Measurements from ENCODE around the gene JAZF1.

The JAZF1 gene

GRCh38 chr7:28136420-28136819, 44.2 kb downstream of the JAZF1 start:
- Histone ChIP-seq H3K4me2 (ENCODE audit: low read length, poor library complexity, severe bottlenecking) (no peak overlapping the region), H3K18ac (ENCODE audit: low read depth in 1 of 2, low read length in 2 of 2) (no peak overlapping the region), H3K9ac (ENCODE audit: low read length) (no peak overlapping the region), H3K36me3 (ENCODE audit: control insufficient read depth in 1 of 2, insufficient read depth in 2 of 2, low read depth in 1 of 2, low read length in 2 of 2) (peaks cover 2 to 5% of the 10 kb centered on the region in 2 experiments), H3K4me1 (ENCODE audit: control insufficient read depth, insufficient read depth, low read depth, low read length) (peaks cover 6% of the 10 kb centered on the region), H2BK5ac (ENCODE audit: low read depth, low read length, poor library complexity, severe bottlenecking) (no peak overlapping the region), H3K79me1 (replicated peaks; ENCODE audit: low read length, poor library complexity, severe bottlenecking) (peaks cover 36% of the 10 kb centered on the region), H3K4me3 (ENCODE audit: insufficient read depth in 1 of 2, low read depth in 1 of 2, low read length in 2 of 2) (no peak overlapping the region), H2BK12ac (ENCODE audit: low read length in 2 of 2) (no peak overlapping the region), H3K4ac (ENCODE audit: low read depth in 1 of 2, low read length in 2 of 2) (no peak overlapping the region), H3K9me3 (ENCODE audit: control insufficient read depth, low read length) (no peaks in the 10 kb centered on the region), H3K23ac (ENCODE audit: low read length in 2 of 2) (no peak overlapping the region), H2BK120ac (ENCODE audit: low read depth, low read length) (no peak overlapping the region), H4K91ac (ENCODE audit: low read length) (no peak overlapping the region), H2AFZ (ENCODE audit: low read depth, low read length) (no peak overlapping the region), H2AK5ac (ENCODE audit: low read length, severe bottlenecking) (no peak overlapping the region), H3K27me3 (ENCODE audit: control insufficient read depth in 1 of 2, insufficient read depth in 1 of 2, low read length in 2 of 2) (no peaks in the 10 kb centered on the region), H2BK15ac (ENCODE audit: low read depth, poor library complexity, severe bottlenecking) (no peak overlapping the region), H4K8ac (ENCODE audit: low read length) (no peak overlapping the region), H3K14ac (ENCODE audit: low read length in 2 of 2) (no peak overlapping the region), H3K27ac (ENCODE audit: low read length, poor library complexity, severe bottlenecking) (no peak overlapping the region)
- no peak for DNase-seq
- 50% methylated on average over 2 of the region's 3 CpGs for WGBS

GRCh38 chr7:28135760-28136159, 44.8 kb downstream of the JAZF1 start:
- Histone ChIP-seq H3K4me2 (ENCODE audit: low read length, poor library complexity, severe bottlenecking) (no peak overlapping the region), H3K36me3 (ENCODE audit: control insufficient read depth in 1 of 2, insufficient read depth in 2 of 2, low read depth in 1 of 2, low read length in 2 of 2) (peaks cover 2 to 5% of the 10 kb centered on the region in 2 experiments), H3K4me1 (ENCODE audit: control insufficient read depth, insufficient read depth, low read depth, low read length) (peaks cover 6% of the 10 kb centered on the region), H3K18ac (ENCODE audit: low read depth in 1 of 2, low read length in 2 of 2) (no peak overlapping the region), H3K23ac (ENCODE audit: low read length in 2 of 2) (no peak overlapping the region), H3K4me3 (ENCODE audit: insufficient read depth in 1 of 2, low read depth in 1 of 2, low read length in 2 of 2) (no peak overlapping the region), H2AK5ac (ENCODE audit: low read length, severe bottlenecking) (no peak overlapping the region), H2BK12ac (ENCODE audit: low read length in 2 of 2) (no peak overlapping the region), H3K9me3 (ENCODE audit: control insufficient read depth, low read length) (no peaks in the 10 kb centered on the region), H3K79me1 (replicated peaks; ENCODE audit: low read length, poor library complexity, severe bottlenecking) (peaks cover 36% of the 10 kb centered on the region), H3K27ac (ENCODE audit: low read length, poor library complexity, severe bottlenecking) (no peak overlapping the region), H3K9ac (ENCODE audit: low read length) (no peak overlapping the region), H2BK5ac (ENCODE audit: low read depth, low read length, poor library complexity, severe bottlenecking) (no peak overlapping the region), H3K27me3 (ENCODE audit: control insufficient read depth in 1 of 2, insufficient read depth in 1 of 2, low read length in 2 of 2) (no peaks in the 10 kb centered on the region), H4K91ac (ENCODE audit: low read length) (no peak overlapping the region), H3K14ac (ENCODE audit: low read length in 2 of 2) (no peak overlapping the region), H4K8ac (ENCODE audit: low read length) (no peak overlapping the region), H2BK120ac (ENCODE audit: low read depth, low read length) (no peak overlapping the region), H3K4ac (ENCODE audit: low read depth in 1 of 2, low read length in 2 of 2) (no peak overlapping the region), H2AFZ (ENCODE audit: low read depth, low read length) (no peak overlapping the region), H2BK15ac (ENCODE audit: low read depth, poor library complexity, severe bottlenecking) (no peak overlapping the region)
- 98% methylated on average over 3 of the region's 3 CpGs for WGBS
- DNase-seq: no peak

GRCh38 chr7:28135315-28135714, 45.3 kb downstream of the JAZF1 start:
- H3K9me3 ChIP-seq (ENCODE audit: control insufficient read depth, low read length): no peaks in the 10 kb centered on the region
- no peak overlapping the region for H2BK5ac ChIP-seq (ENCODE audit: low read depth, low read length, poor library complexity, severe bottlenecking)
- DNase-seq: no peak
- H2BK120ac ChIP-seq (ENCODE audit: low read depth, low read length): no peak overlapping the region
- H3K36me3 ChIP-seq (ENCODE audit: control insufficient read depth in 1 of 2, insufficient read depth in 2 of 2, low read depth in 1 of 2, low read length in 2 of 2): peaks cover 2 to 5% of the 10 kb centered on the region in 2 experiments
- H3K4me2 ChIP-seq (ENCODE audit: low read length, poor library complexity, severe bottlenecking): no peak overlapping the region
- H3K4me1 ChIP-seq (ENCODE audit: control insufficient read depth, insufficient read depth, low read depth, low read length): peaks cover 6% of the 10 kb centered on the region
- H3K27me3 ChIP-seq (ENCODE audit: control insufficient read depth in 1 of 2, insufficient read depth in 1 of 2, low read length in 2 of 2): no peaks in the 10 kb centered on the region
- H3K23ac ChIP-seq (ENCODE audit: low read length in 2 of 2): no peak overlapping the region
- H3K14ac ChIP-seq (ENCODE audit: low read length in 2 of 2): no peak overlapping the region
- no peak overlapping the region for H2AFZ ChIP-seq (ENCODE audit: low read depth, low read length)
- H3K4me3 ChIP-seq (ENCODE audit: insufficient read depth in 1 of 2, low read depth in 1 of 2, low read length in 2 of 2): no peak overlapping the region
- no peak overlapping the region for H3K9ac ChIP-seq (ENCODE audit: low read length)
- H2AK5ac ChIP-seq (ENCODE audit: low read length, severe bottlenecking): no peak overlapping the region
- H3K4ac ChIP-seq (ENCODE audit: low read depth in 1 of 2, low read length in 2 of 2): no peak overlapping the region
- no peak overlapping the region for H2BK15ac ChIP-seq (ENCODE audit: low read depth, poor library complexity, severe bottlenecking)
- H4K91ac ChIP-seq (ENCODE audit: low read length): no peak overlapping the region
- H3K27ac ChIP-seq (ENCODE audit: low read length, poor library complexity, severe bottlenecking): no peak overlapping the region
- no peak overlapping the region for H3K18ac ChIP-seq (ENCODE audit: low read depth in 1 of 2, low read length in 2 of 2)
- no peak overlapping the region for H2BK12ac ChIP-seq (ENCODE audit: low read length in 2 of 2)
- H3K79me1 ChIP-seq (replicated peaks; ENCODE audit: low read length, poor library complexity, severe bottlenecking): peaks cover 38% of the 10 kb centered on the region
- no peak overlapping the region for H4K8ac ChIP-seq (ENCODE audit: low read length)
- WGBS: 100% methylated on average over 3 of the region's 4 CpGs

GRCh38 chr7:28133872-28134271, 46.7 kb downstream of the JAZF1 start:
- Histone ChIP-seq H3K9ac (ENCODE audit: low read length) (no peak overlapping the region), H2BK5ac (ENCODE audit: low read depth, low read length, poor library complexity, severe bottlenecking) (no peak overlapping the region), H3K36me3 (ENCODE audit: control insufficient read depth in 1 of 2, insufficient read depth in 2 of 2, low read depth in 1 of 2, low read length in 2 of 2) (peaks cover 2 to 5% of the 10 kb centered on the region in 2 experiments), H3K18ac (ENCODE audit: low read depth in 1 of 2, low read length in 2 of 2) (no peak overlapping the region), H4K8ac (ENCODE audit: low read length) (no peak overlapping the region), H3K4ac (ENCODE audit: low read depth in 1 of 2, low read length in 2 of 2) (no peak overlapping the region), H4K91ac (ENCODE audit: low read length) (no peak overlapping the region), H3K23ac (ENCODE audit: low read length in 2 of 2) (no peak overlapping the region), H2BK12ac (ENCODE audit: low read length in 2 of 2) (no peak overlapping the region), H2BK15ac (ENCODE audit: low read depth, poor library complexity, severe bottlenecking) (no peak overlapping the region), H3K4me2 (ENCODE audit: low read length, poor library complexity, severe bottlenecking) (no peak overlapping the region), H3K4me3 (ENCODE audit: insufficient read depth in 1 of 2, low read depth in 1 of 2, low read length in 2 of 2) (no peak overlapping the region), H2AK5ac (ENCODE audit: low read length, severe bottlenecking) (no peak overlapping the region), H3K79me1 (replicated peaks; ENCODE audit: low read length, poor library complexity, severe bottlenecking) (peaks cover 35% of the 10 kb centered on the region), H2AFZ (ENCODE audit: low read depth, low read length) (no peak overlapping the region), H3K14ac (ENCODE audit: low read length in 2 of 2) (no peak overlapping the region), H3K27me3 (ENCODE audit: control insufficient read depth in 1 of 2, insufficient read depth in 1 of 2, low read length in 2 of 2) (no peaks in the 10 kb centered on the region), H3K27ac (ENCODE audit: low read length, poor library complexity, severe bottlenecking) (no peak overlapping the region), H3K9me3 (ENCODE audit: control insufficient read depth, low read length) (no peaks in the 10 kb centered on the region), H3K4me1 (ENCODE audit: control insufficient read depth, insufficient read depth, low read depth, low read length) (peaks cover 6% of the 10 kb centered on the region), H2BK120ac (ENCODE audit: low read depth, low read length) (no peak overlapping the region)
- no peak for DNase-seq
- no CpG with 5 or more reads among the region's 1 CpG for WGBS
